NCI-H2196 treated with DMSO at 0.1 percent for 48 hours (cell line): ENCODE results near the gene SIPA1.
"Not testable (repeated sequence)": the region's sequence is repeated elsewhere in the genome, so short reads cannot be mapped to it uniquely, and the experiment has no call there.

Experiments used
- DNase-seq: peaks from one replicate; lab custom pipeline; 2025; ENCODE audit not compliant: unreplicated experiment; lab: John Stamatoyannopoulos, UW

Gene SIPA1

DNA sequence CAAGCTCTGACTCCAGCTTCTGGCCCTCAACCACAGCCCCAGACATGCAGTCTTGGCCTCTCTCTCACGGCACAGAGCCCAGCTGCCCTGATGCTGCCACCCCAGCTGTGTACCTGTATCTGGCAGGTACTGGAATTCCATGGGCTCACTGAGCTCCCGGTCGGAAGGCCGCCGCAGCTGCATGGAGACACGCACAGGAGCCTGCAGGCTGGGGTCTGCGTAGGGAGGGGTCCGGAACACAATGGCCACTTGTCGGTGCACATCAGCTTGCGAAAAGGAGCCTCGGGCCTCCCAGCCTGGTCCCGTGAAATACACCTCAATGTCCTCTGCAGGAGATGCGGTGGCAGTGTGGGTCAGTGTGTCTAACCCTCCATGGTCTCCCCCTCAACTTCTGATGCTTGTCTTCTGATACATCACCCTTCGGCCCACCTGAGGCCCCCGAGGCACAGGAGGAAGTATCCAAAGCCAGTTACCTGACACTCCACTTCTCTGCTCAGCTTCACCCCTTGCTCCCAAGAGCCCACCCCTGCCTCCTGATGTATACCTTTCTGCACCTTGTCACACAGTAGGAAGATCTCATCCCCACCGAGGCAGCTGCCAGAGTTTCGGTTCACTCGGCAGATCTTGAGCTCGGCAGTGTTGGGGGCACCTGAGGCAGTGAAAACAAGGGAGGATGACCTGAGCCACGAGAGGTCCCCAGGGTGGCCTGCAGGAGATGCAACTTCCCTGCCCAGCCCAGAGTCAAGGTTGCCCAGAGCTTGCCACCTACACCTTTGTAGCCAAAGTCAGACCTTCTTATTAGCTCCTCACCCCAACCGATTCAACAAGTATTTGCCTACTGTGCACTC lies 20.5 kb downstream of the SIPA1 start:
- DNase-seq: no peak

GRCh38 chr11:65660038-65660437 lies 22.1 kb downstream of the SIPA1 start:
- DNase-seq: no peak

- DNase-seq: not testable (repeated sequence)
Measured at GRCh38 chr11:65660908-65661307, 23.0 kb downstream of the SIPA1 start.

DNA sequence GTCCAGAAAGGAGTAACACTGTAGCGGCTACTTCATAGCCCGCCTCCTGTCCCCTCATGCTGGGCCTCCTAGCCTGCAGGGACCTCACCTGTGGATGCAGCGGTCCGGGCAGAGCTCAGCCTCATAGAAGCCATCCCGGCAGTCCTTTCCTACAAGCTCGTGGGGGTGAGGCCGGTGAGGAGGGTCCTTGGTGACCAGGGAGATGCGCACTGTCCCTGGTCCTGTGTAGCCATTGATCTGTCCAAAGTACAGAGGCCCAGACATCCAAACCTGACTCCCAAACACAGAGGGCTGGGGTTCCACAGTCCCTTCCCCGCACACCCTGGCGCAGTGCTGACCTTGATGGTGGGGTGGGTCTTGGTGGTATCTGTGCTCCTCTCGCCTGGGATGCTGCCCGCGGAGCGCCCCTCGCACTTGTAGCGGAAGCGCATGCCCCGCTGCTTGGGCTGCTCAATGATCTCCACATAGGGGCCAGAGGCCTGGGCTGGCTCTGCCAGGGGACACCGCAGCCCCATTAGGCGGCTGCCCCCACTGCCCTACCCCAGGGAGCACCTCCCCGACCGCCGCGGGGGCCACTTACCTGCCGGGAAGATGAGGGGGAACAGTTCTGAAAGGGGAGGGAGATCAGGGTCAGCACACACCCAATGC lies 23.8 kb downstream of the SIPA1 start:
- no peak for DNase-seq

- DNase-seq: no peak
Measured at GRCh38 chr11:65662247-65662798, 24.4 kb downstream of the SIPA1 start.

- peak; percentile 83 for DNase-seq
Measured at GRCh38 chr11:65662799-65663638, 25.1 kb downstream of the SIPA1 start, which contains the start of gene RELA. RELA (minus strand) TSS chr11:65662916; CDS start chr11:65662832, 84 bp downstream.

DNA sequence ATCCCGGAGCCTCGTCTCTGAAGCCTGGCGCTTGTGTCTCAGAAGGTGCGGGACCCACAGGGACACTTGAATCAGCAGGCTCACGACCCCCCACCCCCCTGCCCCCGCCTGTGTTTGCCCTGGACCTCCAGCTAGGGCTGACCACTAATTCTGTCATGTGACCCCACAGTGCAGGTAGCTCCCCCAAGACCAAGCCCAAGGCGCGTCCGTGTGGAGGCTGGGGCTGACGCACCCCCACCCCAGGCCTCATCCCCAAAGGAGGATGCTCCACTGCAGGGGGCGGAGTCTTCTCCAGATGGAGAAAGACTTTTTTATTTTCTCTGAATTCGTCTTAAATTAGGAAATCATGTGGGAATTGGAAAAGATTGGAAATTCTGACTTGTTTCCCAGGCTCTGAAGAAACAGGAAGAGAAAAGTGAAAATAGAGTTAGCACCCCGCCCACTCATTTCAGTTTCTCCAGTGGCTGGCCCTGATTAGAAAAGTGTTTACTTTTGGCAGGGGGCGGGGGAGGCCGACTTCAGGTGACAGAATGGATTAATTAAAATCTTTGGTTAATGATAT lies 25.8 kb downstream of the SIPA1 start:
- DNase-seq: no peak

DNA sequence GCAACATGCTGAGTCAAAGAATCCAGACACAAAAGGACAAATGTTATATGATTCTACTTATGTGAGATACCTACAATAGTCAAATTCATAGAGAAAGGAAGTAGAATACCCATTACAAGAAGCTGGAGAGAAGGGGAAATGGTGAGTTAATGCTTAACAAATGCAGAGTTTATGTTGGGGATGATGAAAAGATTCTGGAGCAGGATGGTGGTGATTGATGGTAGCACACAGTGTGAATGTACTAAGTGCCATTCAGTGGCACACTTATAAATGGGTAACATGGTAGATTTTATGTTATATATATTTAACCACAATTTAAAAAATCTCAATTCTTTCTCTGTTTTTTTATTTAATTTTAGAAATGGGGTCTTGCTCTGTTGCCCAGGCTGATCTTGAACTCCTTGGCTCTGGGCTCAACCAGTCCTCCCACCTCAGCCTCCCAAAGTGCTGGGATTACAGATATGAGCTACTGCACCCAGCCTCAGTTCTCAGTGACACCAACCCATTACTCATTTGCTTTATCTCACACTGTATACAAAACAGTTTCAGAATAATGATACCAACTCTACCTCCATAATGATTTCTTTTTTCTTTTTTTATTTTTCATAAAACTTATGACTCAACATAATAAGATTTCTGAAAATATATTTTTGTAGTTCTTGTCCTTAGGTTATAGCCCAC lies 34.4 kb downstream of the SIPA1 start:
- no peak for DNase-seq

GRCh38 chr11:65672982-65673381 lies 35.1 kb downstream of the SIPA1 start:
- no peak for DNase-seq

DNA sequence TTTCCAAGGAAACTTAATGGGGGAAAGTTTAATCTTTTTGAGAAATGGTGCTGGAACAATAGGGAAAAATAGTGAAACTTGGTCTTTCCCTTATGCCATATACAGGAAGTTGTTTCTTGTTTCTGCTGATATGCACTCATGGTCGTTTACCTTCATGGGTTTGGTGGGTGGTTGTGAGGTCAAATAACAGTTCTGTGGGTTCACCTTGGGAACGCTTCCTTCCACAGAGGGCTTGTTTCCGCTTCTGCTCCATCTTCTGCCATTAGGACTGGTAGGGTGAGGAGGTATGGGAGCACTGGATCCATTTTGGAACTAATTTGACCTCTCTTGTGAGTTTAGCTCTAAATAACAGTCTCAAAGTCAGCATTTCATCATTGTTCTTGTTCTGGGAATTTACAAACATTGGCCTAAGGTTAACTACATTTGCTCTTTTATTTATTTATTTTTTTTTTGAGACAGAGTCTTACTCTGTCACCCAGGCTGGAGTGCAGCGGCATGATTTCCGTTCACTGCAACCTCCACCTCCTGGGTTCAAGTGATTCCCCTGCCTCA lies 42.4 kb downstream of the SIPA1 start:
- no peak for DNase-seq

DNA sequence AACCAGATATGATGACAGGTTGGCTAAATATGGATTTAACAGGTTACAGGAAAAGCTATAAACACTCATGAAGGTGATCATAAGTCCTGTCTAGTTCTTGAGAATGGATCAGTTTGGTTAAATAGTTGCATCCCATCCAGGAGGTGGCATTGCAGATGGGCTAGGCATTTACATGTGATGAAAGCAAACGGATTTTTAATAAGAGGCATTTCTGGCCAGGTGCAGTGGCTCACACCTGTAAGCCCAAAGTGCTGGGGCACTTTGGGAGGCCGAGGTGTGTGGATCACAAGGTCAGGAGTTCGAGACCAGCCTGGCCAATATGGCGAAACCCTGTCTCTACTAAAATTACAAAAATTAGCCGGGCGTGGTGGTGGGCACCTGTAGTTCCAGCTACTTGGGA lies 45.6 kb downstream of the SIPA1 start:
- DNase-seq: not testable (repeated sequence)

DNA sequence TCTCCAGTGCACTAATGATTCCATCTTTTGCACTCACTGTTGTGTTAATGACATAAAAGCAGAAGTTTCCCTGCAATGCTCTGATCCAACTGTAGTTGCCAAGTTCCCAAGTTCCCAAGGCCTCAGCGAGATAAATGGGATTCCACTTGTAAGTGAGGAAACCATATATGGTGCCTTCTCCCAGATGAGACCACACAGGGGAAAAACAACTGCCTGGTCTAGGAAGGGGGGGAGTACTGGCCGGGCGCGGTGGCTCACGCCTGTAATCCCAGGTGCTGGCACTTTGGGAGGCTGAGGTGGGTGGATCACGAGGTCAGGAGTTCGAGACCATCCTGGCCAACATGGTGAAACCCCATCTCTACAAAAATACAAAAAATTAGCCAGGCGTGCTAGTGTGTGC lies 48.1 kb downstream of the SIPA1 start:
- no peak for DNase-seq

DNA sequence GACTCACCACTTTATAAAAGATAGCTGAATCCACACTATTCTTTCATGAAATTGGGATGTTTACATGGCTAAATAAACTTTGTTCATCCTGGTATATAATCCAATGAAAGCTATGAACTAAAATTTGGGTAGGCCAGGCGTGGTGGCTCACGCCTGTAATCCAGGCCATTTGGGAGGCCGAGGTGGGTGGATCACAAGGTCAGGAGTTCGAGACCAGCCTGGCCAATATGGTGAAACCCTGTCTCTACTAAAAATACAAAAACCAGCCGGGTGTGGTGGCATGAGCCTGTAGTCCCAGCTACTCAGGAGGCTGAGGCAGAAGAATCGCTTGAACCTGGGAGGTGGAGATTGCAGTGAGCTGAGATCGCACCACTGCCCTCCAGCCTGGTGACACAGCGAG lies 53.9 kb downstream of the SIPA1 start:
- not testable (repeated sequence) for DNase-seq

GRCh38 chr11:65692367-65692766 lies 54.5 kb downstream of the SIPA1 start:
- DNase-seq: no peak

- DNase-seq: peak; percentile 88
Measured at GRCh38 chr11:65695459-65696241, 57.7 kb downstream of the SIPA1 start.

GRCh38 chr11:65696802-65697552 lies 59.1 kb downstream of the SIPA1 start:
- no peak for DNase-seq

DNA sequence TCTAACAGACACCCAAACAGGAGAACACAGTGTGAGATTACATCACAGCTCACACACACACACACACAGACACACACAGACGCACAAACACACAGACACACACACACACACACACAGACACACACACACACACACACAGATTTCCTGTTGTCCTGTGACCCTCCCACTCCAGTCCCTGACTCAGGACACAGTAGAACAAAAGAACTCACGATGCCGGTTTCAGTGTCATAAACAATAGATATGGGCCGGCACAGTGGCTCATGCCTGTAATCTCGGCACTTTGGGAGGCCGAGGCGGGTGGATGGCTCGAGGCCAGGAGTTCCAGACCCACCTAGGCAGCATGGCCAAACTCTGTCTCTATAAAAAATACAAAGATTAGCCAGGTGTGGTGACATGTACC lies 60.3 kb downstream of the SIPA1 start:
- DNase-seq: no peak

GRCh38 chr11:65699306-65699705 lies 61.4 kb downstream of the SIPA1 start:
- no peak for DNase-seq

DNA sequence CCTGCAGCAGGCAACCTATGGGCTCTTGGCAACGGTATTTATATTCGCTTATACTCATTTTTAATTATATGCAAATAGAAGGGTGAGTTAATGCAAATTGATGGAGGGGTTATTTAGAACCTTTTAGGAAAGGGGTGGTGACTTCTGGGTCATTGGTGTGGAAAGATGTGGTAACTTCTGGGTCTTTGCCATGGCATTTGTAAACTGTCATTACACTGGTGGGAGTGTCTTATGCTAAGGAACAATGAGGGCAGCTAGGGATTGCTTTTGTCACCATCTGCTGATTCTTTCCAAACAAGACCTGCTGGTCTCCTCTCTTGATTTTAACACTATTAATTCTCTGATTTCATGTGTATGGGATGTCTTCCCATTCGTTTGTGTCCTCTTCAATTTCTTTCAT lies 62.5 kb downstream of the SIPA1 start:
- no peak for DNase-seq
